Testis (tissue), 2 donors: ENCODE measurements around the gene JMJD8.

Experiments used
- CTCF ChIP-seq, 3 experiments: fragments of 450-650 bp in 2 of 3; fragments of 200-600 bp in 1 of 3; sonication (generic) in 1 of 3; IDR thresholded peaks; one replicate each; pipeline ENCODE4 v1.5.1; 2016 to 2019; ENCODE audit warnings: antibody characterized with exemption in 3 of 3, mild to moderate bottlenecking in 2 of 3, moderate library complexity in 1 of 3
- POLR2A ChIP-seq: fragments of 450-650 bp; IDR thresholded peaks from one replicate; pipeline ENCODE4 v1.6.1; 2017; ENCODE audit warnings: antibody characterized with exemption, mild to moderate bottlenecking, moderate library complexity

GRCh38 chr16:648071-648780 lies 35.9 kb downstream of the JMJD8 start:
- TF ChIP-seq CTCF (IDR thresholded peaks at IDR 0.05) (peak in 1 of 3 experiments; percentile 25), POLR2A (no peak)
